NCI-H82 (cell line): ENCODE results near the gene CERT1.
"Not testable (repeated sequence)": the region's sequence is repeated elsewhere in the genome, so short reads cannot be mapped to it uniquely, and the experiment has no call there.

Experiments used
- DNase-seq: peaks from one replicate; lab custom pipeline; 2025; lab: John Stamatoyannopoulos, UW

CERT1 gene

DNA sequence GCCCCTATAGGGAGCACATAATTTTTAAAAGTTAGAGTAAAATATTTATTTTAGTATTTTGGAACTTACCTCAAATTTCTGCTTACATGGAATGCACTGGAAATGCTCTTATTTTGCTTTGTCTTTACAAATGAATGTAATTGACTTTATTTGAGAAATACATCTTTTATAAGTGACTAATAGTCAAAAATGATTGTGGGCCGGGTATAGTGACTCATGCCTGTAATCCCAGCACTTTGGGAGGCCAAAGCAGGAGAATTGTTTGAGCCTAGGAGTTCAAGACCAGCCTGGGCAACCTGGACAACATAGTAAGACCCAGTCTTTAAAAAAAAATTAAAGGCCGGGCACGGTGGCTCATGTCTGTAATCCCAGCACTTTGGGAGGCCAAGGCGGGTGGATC is 168.6 kb downstream of the CERT1 start:
- DNase-seq, result no peak

DNA sequence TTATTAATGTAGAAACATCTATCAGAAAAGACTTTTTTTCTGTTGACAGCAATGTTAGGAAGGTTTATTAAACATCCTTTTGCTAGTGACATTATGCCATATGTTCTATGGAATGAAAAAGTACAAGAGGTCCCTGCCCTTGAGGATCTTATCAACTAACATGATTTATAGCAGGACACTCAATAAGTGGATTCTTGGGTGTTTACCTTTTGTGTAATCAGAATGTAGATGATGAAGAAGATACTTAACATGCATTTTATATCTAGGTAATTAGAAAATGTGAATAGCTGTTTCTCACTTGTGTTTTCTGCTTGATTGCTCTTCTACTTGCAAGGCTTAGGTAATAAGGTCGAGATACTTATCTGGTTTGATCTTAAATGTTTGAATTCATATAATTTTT is 169.5 kb downstream of the CERT1 start:
- peak; percentile 1 for DNase-seq

- DNase-seq, result no peak
Measured at GRCh38 chr5:75340714-75341478, 170.5 kb downstream of the CERT1 start.

- DNase-seq, result no peak
Measured at GRCh38 chr5:75338408-75338807, 173.0 kb downstream of the CERT1 start.

GRCh38 chr5:75337366-75338021 is 173.9 kb downstream of the CERT1 start:
- peak; percentile 32 for DNase-seq

DNA sequence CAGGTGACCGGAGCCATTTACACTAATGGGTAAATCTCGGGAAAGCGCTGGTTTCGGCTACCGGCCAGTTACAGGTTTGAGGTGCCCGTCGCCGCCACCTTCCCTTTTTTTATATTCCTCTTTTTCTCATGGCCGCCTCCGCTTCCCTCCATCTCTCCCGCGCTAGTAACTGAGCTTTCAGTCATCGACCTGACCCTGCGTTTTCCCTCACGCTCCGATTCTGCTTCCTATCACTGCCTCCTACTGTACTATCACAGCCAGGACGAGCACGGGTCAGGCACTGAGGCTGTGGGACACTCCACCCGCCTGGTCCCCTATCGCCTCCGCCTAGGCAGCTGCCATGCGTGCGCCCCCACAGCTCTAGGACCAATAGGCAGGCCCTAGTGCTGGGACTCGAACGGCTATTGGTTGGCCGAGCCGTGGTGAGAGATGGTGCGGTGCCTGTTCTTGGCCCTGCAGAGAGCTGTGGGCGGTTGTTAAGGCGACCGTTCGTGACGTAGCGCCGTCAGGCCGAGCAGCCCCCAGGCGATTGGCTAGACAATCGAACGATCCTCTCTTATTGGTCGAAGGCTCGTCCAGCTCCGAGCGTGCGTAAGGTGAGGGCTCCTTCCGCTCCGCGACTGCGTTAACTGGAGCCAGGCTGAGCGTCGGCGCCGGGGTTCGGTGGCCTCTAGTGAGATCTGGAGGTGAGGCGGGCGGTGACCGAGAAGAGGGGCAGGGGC is 174.7 kb downstream of the CERT1 start, which contains the start of gene HMGCR:
TSS of gene HMGCR (plus strand) at position 606 of the 722 bp plus-strand sequence. CDS start 5,386 bp downstream, outside the sequence.
- DNase-seq, result peak; percentile 99

DNA sequence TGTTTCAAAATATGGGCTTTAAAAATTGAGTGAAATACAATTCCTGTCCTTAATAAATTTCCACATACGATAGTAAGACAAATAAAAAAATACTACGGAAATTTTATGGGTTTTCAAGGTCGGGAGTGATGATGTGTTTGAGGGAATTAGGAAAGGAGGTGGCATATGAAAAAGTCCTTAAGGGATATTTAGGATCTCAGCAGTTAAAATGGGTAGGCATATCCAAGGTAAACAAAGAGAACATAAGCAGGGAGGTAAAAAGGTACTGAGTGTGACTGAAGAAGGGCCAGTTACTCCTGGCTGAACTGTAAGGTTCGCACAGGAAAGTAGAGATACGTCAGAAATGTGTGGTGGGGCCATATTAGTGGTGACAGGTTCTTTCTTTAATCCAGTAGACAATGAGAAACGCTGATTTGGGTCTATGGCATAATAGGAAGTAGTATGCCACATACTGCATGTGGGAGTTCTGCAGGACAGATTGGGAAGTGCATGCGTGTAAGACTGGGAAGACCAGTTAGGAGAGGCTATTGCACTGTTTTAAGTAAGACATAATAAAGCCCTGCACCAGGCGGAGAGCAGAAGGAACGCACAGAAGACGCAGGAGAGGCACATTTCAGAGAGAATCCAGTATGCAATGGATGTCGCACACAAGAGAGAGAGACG is 175.3 kb downstream of the CERT1 start:
- DNase-seq, result peak; percentile 86

DNA sequence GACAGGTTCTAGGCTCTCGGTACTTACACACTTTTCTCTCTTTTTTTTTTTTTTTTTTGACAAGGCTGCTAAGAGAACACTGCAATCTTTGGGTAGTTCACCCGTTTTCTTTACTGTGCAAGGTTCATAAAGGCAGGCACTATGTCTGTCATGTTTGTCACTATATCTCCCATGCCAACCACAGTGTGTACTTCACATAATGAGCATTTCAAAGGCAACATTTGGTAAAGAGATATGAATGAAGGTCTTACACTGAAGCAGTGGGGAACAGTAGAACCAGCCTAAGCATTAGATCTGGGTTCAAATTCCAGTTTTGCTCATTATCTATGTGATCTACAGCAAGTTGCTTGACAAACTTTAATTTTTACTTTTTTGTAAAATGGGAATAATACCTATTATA is 175.9 kb downstream of the CERT1 start:
- no peak for DNase-seq

GRCh38 chr5:75334413-75334812 is 177.0 kb downstream of the CERT1 start:
- not testable (repeated sequence) for DNase-seq

GRCh38 chr5:75333759-75334158 is 177.7 kb downstream of the CERT1 start:
- DNase-seq, result not testable (repeated sequence)

DNA sequence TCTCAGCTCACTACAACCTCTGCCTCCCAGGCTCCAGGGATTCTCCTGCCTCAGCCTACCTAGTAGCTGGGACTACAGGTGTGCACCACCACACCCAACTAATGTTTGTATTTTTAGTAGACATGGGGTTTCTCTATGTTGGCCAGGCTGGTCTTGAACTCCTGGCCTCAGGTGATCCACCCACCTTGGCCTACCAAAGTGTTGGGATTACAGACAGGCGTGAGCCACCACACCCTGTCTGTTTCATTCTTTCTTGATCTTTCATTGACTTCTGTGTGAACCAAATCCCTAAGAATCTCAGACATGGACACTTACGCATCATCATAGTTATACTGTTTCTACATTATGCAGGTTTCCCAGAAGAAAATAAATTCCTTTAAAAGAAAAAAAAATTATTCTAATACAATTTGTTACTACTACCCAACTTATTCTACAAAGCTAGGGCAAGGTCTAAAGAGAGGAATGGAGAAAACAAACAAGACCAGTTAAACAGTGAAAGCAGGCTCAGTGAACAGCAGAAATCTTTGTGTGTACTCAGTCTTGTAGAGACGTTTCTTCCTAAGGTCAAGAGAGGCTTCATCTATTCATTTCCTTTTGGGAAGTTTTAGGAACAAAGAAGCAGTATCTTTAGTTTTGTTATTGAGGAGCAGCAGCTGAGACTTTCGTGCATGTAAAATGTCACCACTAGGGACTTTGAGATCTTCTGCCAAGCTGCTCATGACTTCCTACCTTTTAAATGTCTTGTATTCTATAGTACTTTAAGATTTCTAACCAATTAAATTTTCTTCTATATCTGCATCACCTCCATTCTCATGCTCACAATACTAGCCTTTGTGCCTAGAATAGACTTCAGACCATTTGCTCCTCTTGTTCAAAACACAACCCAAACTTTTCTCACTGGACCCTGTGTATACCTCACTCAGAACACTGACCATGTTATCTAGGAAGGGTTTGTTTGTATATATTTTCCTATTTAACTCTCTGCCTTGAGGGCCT is 180.0 kb downstream of the CERT1 start:
- DNase-seq, result no peak

DNA sequence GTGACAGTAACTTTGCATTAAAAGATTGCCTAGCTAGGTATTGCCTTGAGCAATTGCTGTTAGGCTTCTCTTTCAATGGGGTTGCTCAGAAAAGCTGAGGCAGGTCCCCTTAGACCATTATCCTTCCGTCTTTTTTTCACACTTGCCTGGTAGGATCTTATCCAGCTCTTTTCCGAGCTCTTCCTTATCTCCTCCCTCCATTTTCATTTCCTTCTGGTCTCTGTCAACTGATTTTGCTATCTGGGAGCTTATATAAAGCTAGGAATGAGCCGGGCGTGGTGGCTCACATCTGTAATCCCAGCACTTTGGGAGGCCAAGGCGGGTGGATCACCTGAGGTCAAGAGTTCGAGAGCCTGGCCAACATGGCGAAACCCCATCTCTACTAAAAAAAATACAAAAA is 181.0 kb downstream of the CERT1 start:
- no peak for DNase-seq
